IPS-11a (cell line): ENCODE measurements around the gene CUX1.
"Not testable (repeated sequence)": the region's sequence is repeated elsewhere in the genome, so short reads cannot be mapped to it uniquely, and the experiment has no call there.

Experiments used
- H3K4me3 ChIP-seq: one replicate; pipeline ENCODE4 v1.5.1; 2013; ENCODE audit warnings: low read depth, low read length, control low read depth

CUX1 gene

GRCh38 chr7:102039706-102040105, 222.3 kb downstream of the CUX1 start:
- no peak overlapping the region for H3K4me3 ChIP-seq

- H3K4me3 ChIP-seq, result no peak overlapping the region
Measured at GRCh38 chr7:102040569-102040968, 223.1 kb downstream of the CUX1 start.

- H3K4me3 ChIP-seq, result no peak overlapping the region
Measured at GRCh38 chr7:102042016-102042656, 224.7 kb downstream of the CUX1 start.

DNA sequence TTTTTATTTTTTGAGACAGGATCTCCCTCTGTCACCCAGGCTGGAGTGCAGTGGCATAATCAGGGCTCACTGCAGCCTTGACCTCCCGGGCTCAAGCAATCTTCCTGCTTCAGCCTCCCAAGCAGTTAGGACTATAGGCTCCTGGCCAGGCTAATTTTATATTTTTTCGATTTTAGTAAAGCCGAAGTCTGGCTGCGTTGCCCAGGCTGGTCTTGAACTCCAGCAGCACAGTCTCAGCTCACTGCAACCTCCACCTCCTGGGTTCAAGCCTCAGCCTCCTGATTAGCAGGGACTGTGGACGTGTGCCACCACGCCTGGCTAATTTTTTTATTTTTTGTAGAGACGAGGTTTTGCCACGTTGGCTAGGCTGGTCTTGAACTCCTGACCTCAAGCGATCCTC, 225.4 kb downstream of the CUX1 start:
- not testable (repeated sequence) for H3K4me3 ChIP-seq

GRCh38 chr7:102044641-102044983, 227.2 kb downstream of the CUX1 start:
- no peak overlapping the region for H3K4me3 ChIP-seq

- no peak overlapping the region for H3K4me3 ChIP-seq
Measured at GRCh38 chr7:102044984-102045673, 227.7 kb downstream of the CUX1 start.

- no peak overlapping the region for H3K4me3 ChIP-seq
Measured at GRCh38 chr7:102045681-102046372, 228.4 kb downstream of the CUX1 start.

- no peak overlapping the region for H3K4me3 ChIP-seq
Measured at GRCh38 chr7:102046373-102047117, 229.1 kb downstream of the CUX1 start.

- no peak overlapping the region for H3K4me3 ChIP-seq
Measured at GRCh38 chr7:102047167-102047566, 229.7 kb downstream of the CUX1 start.

DNA sequence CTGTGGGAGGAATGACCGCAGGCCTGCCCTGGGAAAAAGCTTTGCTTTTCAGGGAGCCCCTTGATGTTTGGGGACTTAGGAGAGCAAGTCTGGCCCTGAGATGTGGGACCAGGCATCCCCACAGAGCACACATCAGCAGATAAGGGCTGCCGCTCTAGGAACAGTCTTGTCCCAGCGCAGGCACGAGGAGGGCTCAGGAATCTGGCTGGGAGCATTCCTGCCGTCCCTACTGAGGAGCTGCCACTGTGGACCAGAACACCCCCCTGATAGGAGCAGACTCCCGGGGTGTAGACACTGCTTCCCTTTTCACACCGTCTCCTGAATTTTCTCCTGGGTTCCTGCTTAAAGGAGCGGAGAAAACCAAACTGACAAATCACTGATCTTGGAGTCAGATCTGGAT, 232.3 kb downstream of the CUX1 start:
- H3K4me3 ChIP-seq, result no peak overlapping the region

GRCh38 chr7:102050864-102051460, 233.5 kb downstream of the CUX1 start:
- no peak overlapping the region for H3K4me3 ChIP-seq

DNA sequence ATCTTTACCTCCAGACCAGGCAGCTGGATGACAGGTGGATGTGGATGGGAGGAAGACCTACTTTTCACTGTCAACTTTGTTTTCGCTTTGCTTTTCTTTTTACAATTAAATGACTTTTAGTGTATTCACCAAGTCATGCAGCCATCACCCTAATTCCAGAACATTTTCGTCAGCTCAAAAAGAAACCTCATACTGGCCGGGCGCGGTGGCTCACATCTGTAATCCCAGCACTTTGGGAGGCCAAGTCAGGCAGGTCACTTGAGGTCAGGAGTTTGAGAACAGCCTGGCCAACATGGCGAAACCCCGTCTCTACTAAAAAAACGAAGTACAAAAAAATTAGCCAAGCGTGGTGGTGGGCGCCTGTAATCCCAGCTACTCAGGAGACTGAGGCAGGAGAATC, 234.3 kb downstream of the CUX1 start:
- H3K4me3 ChIP-seq, result not testable (repeated sequence)

DNA sequence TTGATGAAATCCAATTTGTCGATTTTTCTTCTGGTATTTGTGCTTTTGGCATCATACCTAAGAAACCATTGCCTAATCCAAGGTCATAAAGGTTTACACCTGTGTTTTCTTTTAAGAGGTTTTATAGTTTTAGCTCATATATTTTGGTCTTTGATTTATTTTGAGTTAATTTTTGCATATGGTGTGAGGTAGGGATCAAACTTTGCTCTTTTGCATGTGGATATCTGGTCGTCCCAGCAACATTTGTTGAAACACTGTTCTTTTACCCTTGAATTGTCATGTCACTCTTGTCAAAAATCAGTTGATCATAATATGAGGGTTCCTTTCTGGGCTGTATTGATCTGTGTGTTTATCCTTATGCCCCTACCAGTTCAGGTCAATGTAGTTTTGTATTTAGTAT, 236.7 kb downstream of the CUX1 start:
- no peak overlapping the region for H3K4me3 ChIP-seq

DNA sequence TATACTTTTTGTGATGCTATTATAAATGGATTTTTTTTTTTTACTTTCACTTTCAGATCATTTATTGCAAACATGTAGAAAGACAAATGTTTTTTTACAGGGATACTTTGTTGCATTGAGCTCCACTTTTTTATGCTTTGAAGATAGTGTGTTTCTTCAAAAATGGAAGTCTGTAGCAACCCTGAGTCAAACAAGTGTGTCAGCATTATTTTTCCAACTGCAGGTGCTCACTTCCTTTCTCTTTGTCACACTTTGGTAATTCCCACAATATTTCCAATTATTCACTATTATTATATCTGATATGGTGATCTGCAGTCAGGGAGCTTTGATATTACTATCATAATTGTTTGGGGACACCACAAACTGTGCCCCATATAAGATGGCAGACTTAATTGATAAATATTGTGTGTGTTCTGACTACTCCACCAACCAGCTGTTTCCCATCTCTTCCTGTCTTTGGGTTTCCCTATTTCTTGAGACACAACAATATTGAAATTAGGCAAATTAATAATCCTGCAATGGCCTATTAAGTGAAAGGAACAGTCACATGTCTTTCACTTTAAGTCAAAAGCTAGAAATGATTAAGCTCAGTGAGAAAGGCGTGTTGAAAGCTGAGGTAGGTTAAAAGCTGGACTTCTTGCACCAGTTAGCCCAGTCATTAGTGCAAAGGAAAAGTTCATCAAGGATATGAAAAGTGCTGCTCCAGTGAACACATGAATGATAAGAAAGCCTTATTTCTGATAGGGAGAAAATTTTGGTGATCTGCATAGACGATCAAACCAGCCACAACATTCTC, 238.0 kb downstream of the CUX1 start:
- H3K4me3 ChIP-seq, result no peak overlapping the region

DNA sequence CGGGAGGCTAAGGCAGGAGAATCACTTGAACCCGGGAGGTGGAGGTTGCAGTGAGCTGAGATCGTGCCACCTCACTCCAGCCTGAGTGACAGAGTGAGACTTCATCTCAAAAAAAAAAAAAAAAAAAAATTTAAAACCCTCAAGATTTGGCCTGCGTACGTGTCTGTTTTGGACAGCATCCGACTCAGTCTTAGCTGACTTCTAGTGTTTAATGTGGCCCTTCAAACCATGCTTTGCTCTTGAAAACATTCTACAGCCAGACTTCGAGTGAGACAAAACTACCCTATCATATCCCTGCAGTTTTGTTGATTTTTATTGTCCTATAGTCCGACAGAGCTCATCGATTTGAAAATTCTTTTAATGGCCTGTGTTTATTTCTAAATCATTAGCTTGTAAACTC, 242.1 kb downstream of the CUX1 start:
- H3K4me3 ChIP-seq, result no peak overlapping the region

DNA sequence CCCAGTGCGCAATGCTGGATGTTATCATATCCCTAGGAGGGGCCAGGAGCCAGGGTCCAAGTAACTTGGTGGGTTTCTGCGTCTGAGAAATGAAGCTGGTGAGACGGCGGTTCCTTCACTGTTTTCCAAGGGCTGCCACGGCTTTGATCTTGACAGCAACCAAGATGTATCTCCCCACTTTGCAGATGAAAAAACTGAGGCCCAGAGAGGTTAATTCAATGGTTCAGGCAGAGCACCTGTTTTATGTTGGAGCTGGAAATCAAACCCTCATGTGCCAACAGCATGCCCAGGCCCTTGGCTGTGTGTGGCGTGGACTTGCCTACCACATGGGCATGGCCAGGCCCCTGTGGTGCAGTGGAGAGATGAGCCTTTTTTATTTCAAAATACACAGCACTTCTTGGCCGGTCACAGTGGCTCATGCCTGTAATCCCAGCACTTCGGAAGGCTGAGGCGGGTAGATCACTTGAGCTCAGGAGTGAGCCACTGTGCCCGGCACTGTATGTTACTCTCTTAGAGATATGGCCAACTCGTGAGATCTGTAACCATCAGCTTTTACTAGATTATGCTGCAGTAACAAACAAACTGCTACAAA, 244.0 kb downstream of the CUX1 start:
- H3K4me3 ChIP-seq, result no peak overlapping the region

DNA sequence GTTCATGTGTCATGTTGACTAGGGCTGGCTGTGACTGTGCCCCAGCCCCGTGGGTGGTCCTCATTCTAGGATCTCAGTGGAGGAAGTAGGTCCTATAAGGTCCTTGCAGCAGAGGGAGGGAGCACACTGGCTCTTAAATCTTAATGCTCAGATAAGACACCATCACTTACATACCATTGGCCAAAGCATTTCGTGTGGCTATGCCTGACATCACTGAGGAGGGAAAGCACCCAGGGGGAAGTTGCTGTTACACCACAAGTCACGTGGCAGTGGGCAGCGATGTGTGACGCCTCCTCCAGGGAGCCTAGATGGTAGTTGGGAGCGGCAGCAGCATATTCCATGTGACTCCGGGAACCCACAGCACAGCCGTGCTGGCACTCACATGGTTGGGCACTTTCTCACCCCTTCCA, 244.6 kb downstream of the CUX1 start:
- no peak overlapping the region for H3K4me3 ChIP-seq

DNA sequence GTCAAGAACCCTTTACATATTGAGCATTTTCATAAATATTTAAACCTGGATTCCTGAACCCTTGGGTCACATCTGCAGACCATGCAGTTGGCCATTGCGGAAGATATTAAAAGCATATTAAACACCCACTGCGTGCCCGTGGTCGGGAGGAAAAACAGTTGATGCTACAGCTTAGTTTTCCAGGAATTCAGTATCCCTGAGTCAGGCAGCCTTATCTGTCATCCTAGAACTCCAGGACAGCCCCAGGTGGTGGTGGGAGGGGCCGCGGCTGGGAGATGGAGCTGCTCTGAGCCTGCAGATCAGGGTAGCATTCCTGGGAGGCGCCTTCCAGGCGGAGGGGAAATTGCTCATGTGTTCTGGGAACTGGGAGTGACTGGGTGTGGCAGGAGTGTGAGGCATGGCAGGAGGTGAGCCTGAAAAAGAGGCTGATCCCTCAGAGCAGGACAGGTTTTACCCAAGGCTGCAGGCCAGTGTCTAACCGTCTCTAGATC, 246.3 kb downstream of the CUX1 start:
- H3K4me3 ChIP-seq, result no peak overlapping the region

- H3K4me3 ChIP-seq, result no peak overlapping the region
Measured at GRCh38 chr7:102064361-102065025, 247.1 kb downstream of the CUX1 start.
